Measurements from ENCODE around the gene TJP3.
"Not testable (repeated sequence)": the region's sequence is repeated elsewhere in the genome, so short reads cannot be mapped to it uniquely, and the experiment has no call there.

TJP3 gene

GRCh38 chr19:3748965-3749364, 40.8 kb downstream of the TJP3 start:
- no peak for FAIRE-seq

- no peak for FAIRE-seq
These were observed 42.0 kb downstream of the TJP3 start for GRCh38 chr19:3750211-3750610.

GRCh38 chr19:3751236-3751635, 43.1 kb downstream of the TJP3 start:
- no peak for FAIRE-seq

- no peak for FAIRE-seq
These were observed 44.3 kb downstream of the TJP3 start for GRCh38 chr19:3752492-3752891.

- no peak for FAIRE-seq
These were observed 45.6 kb downstream of the TJP3 start for GRCh38 chr19:3753631-3754410.

- FAIRE-seq: not testable (repeated sequence)
These were observed 49.5 kb downstream of the TJP3 start for GRCh38 chr19:3757705-3758104.

GRCh38 chr19:3758297-3758696, 50.1 kb downstream of the TJP3 start:
- not testable (repeated sequence) for FAIRE-seq

- no peak for FAIRE-seq
These were observed 51.5 kb downstream of the TJP3 start for GRCh38 chr19:3759482-3760254.

GRCh38 chr19:3760871-3761361, 52.7 kb downstream of the TJP3 start:
- FAIRE-seq: no peak

GRCh38 chr19:3761382-3762129, 53.4 kb downstream of the TJP3 start, which contains the start of gene APBA3:
TSS of gene APBA3 (minus strand) at chr19:3761692. CDS start at chr19:3760264, 1,428 bp downstream.
- FAIRE-seq: no peak

- no peak for FAIRE-seq
These were observed 53.9 kb downstream of the TJP3 start for GRCh38 chr19:3762130-3762473.

- FAIRE-seq: peak; percentile 94
These were observed 54.6 kb downstream of the TJP3 start, which contains the start of gene MRPL54 for GRCh38 chr19:3762501-3763459. TSS of gene MRPL54 (plus strand) at chr19:3762682. CDS start at chr19:3762701, 19 bp downstream.

- FAIRE-seq: no peak
These were observed 56.9 kb downstream of the TJP3 start for GRCh38 chr19:3765121-3765520.

GRCh38 chr19:3765757-3766156, 57.6 kb downstream of the TJP3 start:
- FAIRE-seq: not testable (repeated sequence)

- no peak for FAIRE-seq
These were observed 58.3 kb downstream of the TJP3 start for GRCh38 chr19:3766520-3766919.

GRCh38 chr19:3767050-3767449, 58.9 kb downstream of the TJP3 start:
- FAIRE-seq: no peak

GRCh38 chr19:3768015-3768747, 60.0 kb downstream of the TJP3 start:
- no peak for FAIRE-seq

- no peak for FAIRE-seq
These were observed 60.5 kb downstream of the TJP3 start for GRCh38 chr19:3768748-3769099.

- FAIRE-seq: no peak
These were observed 61.3 kb downstream of the TJP3 start for GRCh38 chr19:3769494-3769893.

- FAIRE-seq: no peak
These were observed 62.2 kb downstream of the TJP3 start for GRCh38 chr19:3770136-3770999.

All from A204.1 (cell line).